GM19025 (cell line): ENCODE results near the gene ATP6V0E1.
"Not testable (repeated sequence)": the region's sequence is repeated elsewhere in the genome, so short reads cannot be mapped to it uniquely, and the experiment has no call there.

Source experiments
- ATAC-seq: cut with Tn5 transposase; IDR thresholded peaks from one replicate; pipeline ENCODE4 v1.9.1; 2021; ENCODE audit warnings: mild to moderate bottlenecking, low read depth, moderate library complexity; ENCODE audit not compliant: unreplicated experiment

Gene ATP6V0E1

DNA sequence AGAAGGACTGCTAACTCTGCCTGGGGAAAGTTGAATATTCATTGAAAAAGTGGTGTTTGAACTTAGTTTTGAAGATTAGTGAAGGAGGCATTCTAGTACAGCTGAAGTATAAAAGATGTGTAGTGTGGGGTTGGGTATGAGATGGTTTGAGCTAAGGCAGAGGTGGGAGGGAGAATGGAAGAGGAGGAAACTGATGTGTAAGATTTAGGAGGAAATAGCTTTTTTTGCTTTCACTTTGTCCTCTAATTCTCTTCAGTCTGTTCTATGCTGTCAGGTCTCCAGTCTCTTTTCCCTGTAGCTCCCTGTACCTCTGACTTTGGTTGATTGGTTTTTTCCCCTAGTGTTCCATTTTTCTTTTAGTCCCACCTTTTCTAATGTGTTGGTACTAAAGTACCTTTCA, 81.6 kb downstream of the ATP6V0E1 start:
- ATAC-seq: no peak

DNA sequence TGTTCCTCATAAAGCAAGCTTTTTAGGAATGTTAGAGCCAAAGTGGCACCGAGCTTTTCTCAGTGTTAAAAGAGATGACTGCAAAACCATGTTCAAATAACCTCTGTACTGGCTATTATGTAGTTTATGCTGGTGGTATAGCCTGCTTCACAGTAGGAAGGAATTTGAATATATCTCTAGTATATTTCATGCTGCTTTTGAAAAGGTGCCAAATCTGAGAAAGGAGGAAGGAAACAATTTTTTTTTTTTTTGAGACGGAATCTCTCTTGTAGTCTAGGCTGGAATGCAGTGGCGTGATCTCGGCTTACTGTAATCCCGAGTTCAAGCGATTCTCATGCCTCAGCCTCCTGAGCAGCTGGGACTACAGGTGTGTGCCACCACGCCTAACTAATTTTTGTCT, 86.1 kb downstream of the ATP6V0E1 start:
- no peak for ATAC-seq

DNA sequence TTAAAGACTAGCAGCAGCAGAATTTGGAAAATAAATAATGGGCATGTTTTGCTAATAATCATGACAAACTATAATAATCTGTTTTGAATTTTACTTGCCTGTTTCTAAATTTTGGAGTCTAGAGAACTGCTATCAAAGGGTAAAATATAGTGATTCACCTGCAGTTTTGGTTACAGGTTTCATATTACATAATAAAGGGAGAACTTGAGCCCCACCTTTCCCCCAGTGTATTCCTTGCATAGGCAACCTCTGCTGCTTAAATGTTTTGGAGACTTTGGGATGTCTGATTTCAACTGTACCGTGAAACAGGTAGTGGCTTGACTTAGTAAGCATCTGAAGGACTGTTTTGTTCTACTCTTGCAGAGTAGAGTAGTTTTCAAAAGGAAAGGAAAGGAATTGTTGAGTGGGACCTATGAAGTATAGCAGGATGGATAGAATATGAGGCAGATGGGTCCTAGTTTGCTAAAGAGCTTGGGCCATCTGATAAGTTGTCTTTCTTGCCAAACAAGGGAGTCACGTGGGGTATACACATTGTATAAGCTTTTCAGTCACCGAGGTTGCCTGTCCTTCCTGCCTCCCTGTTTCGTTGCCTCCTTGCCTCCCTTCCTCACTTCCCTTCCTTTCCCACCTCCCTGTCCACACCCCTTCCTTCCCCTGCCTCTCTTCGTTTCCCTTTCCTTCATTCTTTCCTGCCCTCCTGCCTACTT, 91.7 kb downstream of the ATP6V0E1 start:
- no peak for ATAC-seq

DNA sequence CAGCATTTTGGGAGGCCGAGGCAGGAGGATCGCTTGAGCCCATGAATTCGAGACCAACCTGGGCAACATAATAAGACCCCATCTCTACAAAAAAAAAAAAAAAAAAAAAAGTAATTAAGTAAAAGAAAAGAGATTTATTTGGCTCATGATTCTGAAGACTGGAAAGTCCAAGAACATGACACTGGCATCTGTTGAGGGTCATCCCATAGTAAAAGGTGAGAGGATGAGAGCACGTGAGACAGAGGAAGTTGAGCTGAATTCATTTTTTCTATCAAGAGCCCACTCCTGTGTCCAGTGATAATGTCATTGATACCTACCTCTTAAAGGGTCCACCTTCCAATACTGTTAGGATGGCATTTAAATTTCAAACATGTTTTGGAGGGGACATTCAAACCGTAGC, 92.4 kb downstream of the ATP6V0E1 start:
- ATAC-seq: no peak

GRCh38 chr5:173076471-173076870, 92.9 kb downstream of the ATP6V0E1 start:
- not testable (repeated sequence) for ATAC-seq

- no peak for ATAC-seq
Observed at GRCh38 chr5:173078878-173079277, 95.3 kb downstream of the ATP6V0E1 start.
